Activated CD4-positive, CD25-positive, alpha-beta regulatory T cell treated with anti-CD3 and anti-CD28 coated beads, Interleukin-2, amount 50 U/mL, for 24 hours (primary cell): Measurements from ENCODE around the gene UVRAG.

Source experiments
- ATAC-seq, 2 donors: fragments of 150-1000 bp; cut with Tn5 transposase; one replicate each; pipeline ENCODE4 v1.10.0; 2021; ENCODE audit warnings: mild to moderate bottlenecking in 1 of 2, moderate library complexity in 1 of 2

The UVRAG gene

DNA sequence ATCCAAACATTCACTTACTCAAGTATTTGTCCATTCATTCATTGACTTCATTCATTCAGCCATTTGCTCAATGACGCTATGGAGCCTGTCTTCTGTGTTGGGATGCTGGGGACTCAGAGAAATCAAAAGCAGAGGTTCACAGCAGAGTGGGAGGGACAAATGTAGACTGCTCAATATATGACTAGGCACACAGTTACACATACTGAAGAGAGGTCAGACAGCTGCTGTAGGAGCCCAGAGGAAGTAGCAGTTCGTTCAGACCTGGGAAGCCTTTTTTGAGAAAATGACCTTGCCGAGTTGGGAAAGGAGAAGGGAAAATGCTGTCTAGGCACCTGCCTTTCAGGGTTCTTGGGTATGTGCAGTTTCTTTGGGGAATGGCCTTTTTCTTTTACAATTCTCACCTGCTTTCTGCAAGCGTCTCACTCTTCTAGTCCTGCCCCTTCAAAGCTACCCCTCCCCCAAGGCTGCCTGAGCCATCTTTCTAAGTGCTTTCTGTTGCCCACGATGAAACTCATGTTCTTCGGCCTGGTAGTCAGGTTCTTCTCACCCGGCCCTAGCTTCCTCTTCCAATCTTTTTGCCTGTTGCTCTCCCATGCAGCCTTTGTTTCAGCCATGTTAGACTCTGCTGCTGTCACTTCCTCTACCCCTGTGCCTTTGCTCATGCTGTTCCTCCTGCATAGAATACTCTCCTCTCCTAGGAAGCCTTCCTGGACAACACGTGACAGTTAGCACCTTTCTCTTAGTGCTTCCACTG lies 4.2 kb upstream of the UVRAG start:
- ATAC-seq, result no peak

DNA sequence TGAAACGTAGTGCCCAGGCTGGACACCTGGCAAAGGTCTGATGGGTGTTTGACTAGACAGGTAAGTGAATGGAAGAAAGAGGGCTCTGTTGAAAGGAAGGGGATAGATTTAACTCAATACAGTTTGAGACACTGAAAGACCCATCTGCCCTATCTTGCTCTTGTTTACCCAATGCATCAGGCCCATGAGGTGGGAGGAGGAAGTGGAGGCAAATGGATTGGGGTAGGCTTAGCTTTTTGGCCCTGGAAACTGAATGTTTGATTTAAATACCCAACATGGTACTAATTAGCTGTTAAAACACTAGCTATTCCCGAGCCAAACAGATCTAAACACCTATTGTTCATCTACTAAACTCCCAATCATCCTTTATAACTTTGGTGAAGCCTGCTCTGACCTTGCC lies 3.5 kb upstream of the UVRAG start:
- ATAC-seq, result no peak

DNA sequence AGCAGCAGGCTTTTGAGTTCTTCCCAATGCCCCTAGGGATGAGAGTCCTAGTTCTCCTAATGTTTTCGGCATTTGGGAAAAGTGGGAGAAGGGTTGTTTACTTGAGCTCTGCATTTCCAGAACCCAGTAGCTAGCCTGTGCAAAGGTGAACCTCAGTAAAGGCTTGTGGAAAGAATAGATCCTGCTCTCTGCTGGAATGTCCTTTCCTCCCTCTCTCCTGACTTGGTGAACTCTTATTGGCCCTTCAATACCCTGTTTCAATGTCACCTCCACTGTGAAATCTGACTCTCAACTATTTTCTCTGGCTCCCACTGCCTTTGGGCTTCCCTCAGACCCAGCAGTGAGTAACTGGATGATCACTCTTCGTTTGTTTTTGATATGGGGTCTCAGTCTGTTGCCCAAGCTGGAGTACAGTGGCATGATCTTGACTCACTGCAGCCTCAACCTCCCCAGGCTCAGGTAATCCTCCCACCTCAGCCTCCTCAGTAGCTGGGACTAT lies 2.4 kb upstream of the UVRAG start:
- ATAC-seq, result no peak

GRCh38 chr11:75813124-75813523 lies 1.9 kb upstream of the UVRAG start:
- ATAC-seq, result no peak

DNA sequence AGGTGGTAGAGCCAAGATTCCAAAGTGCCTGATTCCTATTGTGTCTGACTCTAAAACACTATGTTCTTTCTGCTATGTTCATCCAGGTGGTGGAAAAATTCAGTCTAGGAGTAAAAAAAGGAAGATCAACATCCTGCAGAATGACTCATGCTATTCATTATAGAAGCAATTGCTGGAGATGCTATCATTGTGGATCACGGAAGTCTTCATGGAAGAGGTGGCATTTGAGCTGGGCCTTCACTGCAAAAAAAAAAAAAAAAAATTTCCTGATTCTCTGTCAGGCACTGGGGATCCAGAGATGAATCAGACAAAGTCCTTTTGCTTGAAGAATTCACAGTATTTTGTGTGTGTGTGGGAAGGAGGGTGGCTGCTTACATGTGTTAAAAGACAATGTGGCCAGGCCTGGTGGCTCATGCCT lies 1.4 kb upstream of the UVRAG start:
- ATAC-seq, result no peak

DNA sequence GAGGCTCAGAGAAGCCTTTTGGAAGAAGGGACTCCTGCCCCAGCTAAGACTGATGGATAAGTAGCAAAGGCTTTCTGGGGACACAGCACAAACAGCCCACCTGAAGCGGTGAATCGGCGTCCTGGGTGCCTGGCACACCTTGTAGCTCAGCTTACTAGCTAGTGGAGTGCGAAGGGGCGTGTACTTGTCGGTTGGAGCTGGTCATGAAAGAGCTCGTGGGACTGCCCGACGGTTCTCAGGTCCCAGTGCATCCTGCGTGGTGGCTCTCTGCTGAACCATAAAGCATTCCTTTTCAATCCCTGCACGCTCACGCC lies 690 bp upstream of the UVRAG start:
- peak; percentile 25 to 30 for ATAC-seq

DNA sequence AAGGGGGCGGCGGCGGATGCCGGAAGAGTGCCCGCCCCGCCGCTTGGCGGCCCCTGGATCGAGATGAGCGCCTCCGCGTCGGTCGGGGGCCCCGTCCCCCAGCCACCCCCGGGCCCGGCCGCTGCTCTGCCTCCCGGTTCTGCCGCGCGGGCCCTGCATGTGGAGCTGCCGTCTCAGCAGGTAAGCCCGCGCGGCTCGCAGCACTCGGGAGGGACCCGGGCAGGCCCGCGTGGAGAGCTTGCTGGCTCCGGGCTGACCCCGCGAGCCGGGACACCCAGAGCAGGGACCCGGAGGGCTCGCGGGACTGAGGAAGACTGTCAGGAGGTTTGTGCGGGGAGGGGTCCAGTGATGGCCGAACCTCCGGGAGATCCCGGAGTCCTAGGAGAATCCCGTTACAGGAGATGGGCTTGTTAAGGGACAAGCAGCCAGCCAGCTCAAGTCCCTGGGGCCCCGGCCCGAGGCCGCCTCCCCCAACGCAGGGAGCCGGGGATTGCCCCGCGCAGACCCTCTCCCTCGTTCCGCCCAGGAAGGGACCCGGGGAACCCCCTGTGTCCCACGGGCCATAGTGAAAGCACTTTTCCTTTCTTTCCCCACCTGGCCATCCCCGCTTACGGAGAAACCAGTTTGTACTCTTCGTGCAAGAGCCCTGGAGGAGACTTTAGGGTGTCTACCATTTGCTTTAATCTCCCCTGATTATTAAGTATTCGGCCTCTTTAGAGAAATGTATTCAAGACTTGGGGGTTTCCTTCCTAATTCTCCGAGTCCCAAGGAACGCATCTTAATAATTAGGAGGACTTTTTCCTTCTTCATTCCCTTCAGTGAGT lies 547 bp downstream of the UVRAG start:
- ATAC-seq, result peak; percentile 19 to 25

- ATAC-seq, result no peak
Measured at GRCh38 chr11:75816561-75817239, 1.7 kb downstream of the UVRAG start.

DNA sequence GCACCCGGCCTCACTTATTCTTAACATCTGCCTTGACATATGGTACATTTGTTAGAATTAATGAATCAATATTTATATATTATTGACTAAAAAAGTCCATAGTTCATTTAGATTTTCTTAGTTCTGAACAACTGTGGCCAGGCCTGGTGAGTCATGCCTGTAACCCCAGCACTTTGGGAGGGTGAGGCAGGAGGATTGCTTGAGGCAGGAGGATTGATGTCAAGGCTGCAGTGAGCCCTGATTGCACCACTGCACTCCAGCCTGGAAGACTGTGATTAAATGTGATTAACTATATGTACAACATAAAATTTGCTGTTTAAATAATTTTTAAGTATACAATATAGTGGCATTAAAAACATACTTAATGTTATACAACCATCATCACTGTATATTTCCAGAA lies 5.6 kb downstream of the UVRAG start:
- ATAC-seq, result no peak

GRCh38 chr11:75821202-75821601 lies 6.2 kb downstream of the UVRAG start:
- no peak for ATAC-seq

DNA sequence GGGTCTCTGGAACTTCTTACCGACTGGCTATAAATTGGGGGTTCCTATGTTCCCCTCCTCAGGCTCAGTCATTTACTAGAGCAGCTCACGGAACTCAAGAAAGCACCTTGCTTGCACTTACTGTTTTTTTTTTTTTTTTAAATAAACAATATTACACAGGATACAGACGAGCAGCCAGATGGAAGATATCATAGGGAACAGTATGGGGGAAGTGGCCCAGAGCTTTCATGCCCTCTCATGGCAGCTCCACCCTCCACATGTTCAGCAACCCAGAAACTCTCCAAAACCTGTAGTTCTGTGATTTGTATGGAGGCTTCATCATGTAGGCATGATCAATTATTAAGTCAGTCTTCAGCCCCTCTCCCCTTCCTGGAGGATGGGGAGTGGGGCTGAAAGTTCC lies 7.5 kb downstream of the UVRAG start:
- no peak for ATAC-seq

DNA sequence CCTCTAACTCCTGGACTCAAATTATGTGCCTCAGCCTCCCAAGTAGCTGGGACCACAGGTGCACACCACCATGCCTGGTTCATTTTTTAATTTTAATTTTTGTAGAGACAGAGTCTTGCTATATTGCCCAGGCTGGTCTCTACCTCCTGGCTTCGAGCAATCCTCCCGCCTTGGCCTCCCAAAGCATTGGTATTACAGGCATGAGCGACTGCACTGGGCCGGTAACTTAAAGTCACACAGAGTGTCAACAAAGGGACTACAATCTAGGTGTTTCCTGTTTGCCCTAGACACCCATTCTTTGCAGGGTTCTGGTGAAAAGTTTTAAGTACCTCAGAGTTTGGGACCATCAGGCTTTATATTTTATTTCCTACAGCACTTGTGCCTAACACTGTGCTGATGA lies 8.4 kb downstream of the UVRAG start:
- no peak for ATAC-seq

DNA sequence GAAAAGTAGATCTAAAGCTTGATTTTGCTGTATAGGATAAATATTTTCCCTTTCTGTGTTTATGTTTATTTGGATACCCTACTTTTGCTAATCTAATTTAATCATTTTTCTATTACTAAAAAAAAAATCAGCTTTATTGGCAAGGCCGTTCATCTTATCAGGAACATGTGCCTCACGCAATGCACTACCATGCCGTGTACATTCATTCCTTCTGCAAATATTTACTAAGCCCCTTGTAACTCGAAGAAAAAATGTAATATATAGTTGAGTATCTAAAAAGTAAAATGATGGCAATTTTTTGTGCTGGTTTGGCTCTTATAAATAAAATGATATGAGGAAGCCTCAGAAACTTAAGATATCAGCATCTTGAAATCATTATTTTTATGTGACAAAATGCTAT lies 8.9 kb downstream of the UVRAG start:
- no peak for ATAC-seq

DNA sequence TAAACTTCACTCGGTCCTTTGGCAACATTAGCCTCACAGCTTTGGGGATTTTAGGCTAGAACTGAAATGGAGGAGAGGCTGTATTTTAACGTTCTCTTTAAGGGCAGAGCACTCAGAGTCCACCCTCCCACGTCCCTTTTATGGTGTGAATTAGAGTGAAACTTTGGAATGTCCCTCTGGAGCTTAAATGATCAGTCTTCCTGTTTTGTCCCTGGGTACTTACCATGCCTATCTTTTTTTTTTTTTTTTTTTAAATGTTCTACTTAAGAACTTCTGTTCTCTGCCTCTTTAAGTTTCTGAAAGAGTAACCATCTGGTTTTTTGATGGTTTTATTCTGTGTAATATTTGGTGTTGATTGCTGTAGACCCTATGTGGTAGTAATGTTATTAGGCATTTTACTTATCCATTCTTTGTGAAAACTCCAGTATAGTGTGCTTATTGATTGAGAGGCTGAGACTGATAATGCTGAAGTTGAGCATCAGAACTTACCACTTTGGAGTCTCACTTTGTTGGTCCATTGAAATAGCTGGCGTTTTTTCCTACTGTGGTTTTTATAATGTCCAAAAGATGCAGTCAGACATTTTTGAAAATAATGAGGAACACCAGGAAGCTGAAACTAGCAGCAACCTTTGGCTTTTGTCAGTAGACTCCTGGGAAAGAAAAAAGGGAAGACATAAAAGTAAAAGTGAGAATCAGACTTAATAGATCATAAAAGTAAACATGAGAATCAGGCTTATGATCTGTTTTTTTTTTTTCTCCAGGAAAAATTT lies 11.6 kb downstream of the UVRAG start:
- no peak for ATAC-seq

GRCh38 chr11:75827562-75827961 lies 12.6 kb downstream of the UVRAG start:
- ATAC-seq, result no peak

DNA sequence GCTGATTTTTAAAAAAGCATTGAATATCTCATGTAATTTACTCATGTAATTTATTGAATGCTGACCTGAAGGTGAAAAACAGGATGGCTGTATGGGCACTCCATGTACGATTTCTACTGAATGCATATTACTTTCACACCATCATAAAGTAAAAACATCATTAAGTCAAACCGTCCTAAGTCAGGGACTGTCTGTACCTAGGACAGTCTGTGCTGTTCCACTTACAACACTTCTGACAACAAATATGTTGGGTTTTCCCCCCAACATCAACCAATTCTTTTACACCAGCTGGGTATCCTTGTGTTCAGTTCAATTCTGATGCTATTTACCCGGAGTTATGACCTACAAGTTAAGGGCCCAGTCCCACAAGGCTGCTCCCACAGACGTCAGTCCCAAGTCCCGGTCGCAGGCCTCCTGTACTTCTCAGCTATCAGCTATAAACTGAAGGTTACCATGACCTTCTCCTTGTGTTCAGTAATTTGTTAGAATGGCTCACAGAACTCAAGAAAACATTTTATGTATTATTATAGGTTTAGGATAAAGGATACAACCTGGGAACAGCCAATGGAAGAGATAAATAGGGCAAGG lies 17.0 kb downstream of the UVRAG start:
- no peak for ATAC-seq

- no peak for ATAC-seq
Measured at GRCh38 chr11:75834728-75835127, 19.7 kb downstream of the UVRAG start.

DNA sequence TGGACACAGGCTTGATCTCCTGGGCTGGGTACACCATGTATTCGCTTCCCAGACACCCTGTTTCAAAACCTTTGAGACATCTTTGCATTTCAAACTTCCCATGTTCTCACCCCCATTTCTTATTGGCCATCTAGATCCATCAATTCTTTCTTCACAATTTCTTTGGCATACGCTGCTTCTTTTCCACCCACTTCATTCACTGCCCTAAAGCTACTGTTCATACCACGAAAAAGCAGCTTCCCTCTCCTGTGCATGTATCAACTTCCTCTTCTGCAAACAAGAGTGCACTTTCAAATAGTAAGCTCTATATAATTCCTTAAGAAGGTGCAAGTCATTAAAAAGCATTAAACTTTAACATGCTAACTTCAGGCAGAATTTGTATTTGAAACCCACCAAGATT lies 21.4 kb downstream of the UVRAG start:
- no peak for ATAC-seq

DNA sequence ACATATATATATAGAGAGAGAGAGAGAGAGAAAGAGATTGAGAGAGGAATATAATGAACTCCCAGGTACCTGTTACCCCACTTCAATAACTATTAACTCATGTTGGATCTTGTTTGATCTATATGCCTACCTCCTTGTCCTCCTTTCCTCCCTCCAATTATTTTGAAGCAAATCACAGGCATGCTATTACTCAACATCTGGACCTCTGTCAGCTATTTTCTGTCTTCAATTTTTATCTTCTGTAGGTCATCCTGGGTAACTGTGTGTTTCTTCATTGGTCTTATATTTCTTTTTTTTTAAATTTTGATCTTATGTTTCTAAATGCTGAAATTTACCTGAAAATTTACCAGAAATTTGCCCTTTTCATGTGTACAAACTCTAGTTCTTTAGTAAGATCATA lies 24.8 kb downstream of the UVRAG start:
- ATAC-seq, result no peak

- no peak for ATAC-seq
Measured at GRCh38 chr11:75840522-75840921, 25.5 kb downstream of the UVRAG start.

- no peak for ATAC-seq
Measured at GRCh38 chr11:75841739-75842138, 26.7 kb downstream of the UVRAG start.

DNA sequence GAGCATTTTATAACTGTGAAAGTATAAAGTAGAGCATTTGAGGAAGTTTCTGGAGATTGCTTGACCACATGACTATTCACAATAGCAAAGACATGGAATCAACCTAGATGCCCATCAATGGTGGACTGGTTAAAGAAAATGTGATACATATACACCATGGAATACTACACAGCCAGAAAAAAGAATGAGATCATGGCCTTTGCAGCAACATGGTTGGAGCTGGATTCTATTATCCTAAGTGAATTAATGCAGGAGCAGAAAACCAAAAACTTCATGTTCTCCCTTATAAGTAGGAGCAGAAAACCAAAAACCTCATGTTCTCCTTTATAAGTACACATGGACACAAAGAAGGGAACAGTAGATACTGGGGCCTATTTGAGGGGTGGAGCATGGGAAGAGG lies 30.3 kb downstream of the UVRAG start:
- ATAC-seq, result no peak

DNA sequence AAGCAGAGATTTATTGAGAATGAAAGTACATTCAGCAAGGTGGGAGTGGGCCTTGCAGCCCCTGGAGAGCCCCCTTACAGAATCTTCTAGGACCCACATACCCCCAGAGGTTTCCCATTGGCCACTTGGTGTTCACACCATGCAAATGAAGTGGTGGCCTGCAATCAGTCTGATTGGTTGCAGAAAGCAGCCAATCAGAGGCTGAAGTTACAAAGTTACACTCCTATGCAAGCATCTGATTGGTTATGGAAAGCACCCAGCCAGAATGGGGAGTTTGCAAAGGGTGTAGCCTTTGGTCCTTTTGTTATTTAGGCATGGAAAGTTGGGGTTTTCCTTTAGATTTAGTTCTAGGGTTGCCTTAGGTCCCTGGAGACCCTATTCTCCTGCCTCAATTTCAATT lies 34.9 kb downstream of the UVRAG start:
- ATAC-seq, result no peak
